Gastroesophageal sphincter (tissue), 3 donors: Measurements from ENCODE around the gene CALHM1.

Source experiments
- CTCF ChIP-seq, 4 experiments: fragments of 200-600 bp in 2 of 4; fragments of 450-650 bp in 2 of 4; sonication (generic) in 1 of 4; IDR thresholded peaks; one replicate each; pipeline ENCODE4 v1.5.1; 2017 to 2019; ENCODE audit warnings: antibody characterized with exemption in 4 of 4, mild to moderate bottlenecking in 2 of 4, moderate library complexity in 2 of 4
- POLR2A ChIP-seq, 2 donors: fragments of 450-650 bp; IDR thresholded peaks; one replicate each; pipeline ENCODE4 v1.6.1; 2017; ENCODE audit warnings: antibody characterized with exemption in 2 of 2, mild to moderate bottlenecking in 2 of 2, moderate library complexity in 1 of 2

- TF ChIP-seq CTCF (IDR thresholded peaks at IDR 0.05) (no peak), POLR2A (IDR thresholded peaks at IDR 0.05) (no peak)
Measured at GRCh38 chr10:103457176-103457712, 1.5 kb downstream of the CALHM1 start.
